NCI-H2107 (cell line): ENCODE measurements around the gene TTC31.
A peak's percentile ranks its signal among the peaks of the same experiment; 100 is the strongest.
"Not testable (repeated sequence)": the region's sequence is repeated elsewhere in the genome, so short reads cannot be mapped to it uniquely, and the experiment has no call there.

Experiments used
- DNase-seq: peaks from one replicate; lab custom pipeline; 2025; lab: John Stamatoyannopoulos, UW

TTC31 gene

DNA sequence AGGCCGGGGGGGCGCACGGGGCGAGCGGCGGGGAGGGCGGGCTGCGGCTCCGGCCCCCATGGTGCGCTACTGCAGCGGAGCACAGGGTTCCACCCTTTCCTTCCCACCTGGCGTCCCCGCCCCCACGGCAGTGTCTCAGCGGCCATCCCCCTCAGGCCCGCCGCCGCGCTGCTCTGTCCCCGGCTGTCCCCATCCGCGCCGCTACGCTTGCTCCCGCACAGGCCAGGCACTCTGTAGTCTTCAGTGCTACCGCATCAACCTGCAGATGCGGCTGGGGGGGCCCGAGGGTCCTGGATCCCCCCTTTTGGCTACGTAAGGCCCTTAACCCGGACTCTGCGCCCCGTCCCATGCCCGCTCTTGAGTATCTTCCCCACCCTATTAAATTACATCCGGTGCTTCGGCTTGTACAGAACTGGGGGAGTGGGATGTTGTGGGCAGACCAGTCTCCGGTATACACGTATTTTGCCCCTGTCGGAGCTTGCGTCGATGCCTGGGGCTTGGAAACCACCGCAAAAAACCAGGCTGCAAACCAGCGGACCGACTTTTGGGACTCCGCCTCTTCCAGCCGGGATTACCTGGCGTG lies 25.2 kb upstream of the TTC31 start:
- DNase-seq, result peak; percentile 69

DNA sequence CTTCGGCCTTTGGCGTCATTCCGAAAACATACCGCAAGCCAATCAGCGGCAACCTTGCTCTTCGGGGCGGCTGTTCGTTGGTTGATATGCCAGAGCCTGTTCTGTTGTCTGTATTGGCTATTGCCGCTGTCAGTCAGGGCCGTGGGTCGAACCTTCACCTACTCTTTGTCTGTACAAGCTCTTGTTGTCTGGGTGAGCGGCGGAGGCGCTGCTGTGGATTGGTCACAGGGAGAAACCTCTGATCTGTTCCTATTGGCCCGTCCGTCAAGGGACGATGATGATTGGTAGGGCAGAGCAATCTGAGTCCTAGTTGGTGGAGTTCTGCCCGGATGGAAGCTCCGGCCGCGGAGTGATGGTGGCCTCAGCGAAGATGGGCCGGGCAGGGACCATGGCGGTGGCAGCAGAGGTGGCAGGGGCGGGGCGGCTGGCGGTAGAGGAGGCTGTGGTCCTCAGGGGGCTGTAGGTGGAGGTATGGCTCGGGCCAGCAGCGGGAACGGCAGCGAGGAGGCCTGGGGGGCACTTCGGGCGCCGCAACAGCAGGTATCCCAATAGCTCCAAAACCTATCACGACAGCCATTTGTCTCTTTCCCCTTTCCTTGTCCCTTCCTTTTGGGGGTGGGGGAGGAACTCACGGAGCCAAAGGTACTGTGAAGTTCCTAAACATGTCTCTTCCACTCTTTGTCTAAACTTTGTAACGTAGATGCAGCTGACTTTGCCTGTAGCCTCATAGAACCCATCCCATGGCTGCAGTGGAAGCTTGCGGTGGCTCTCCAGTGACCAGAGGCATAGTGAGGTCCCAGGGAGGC lies 24.5 kb upstream of the TTC31 start, which contains the start of gene WBP1:
TSS of gene WBP1 (plus strand) at position 307 of the 806 bp plus-strand sequence. CDS start at position 472, 165 bp downstream.
- DNase-seq, result peak; percentile 95

DNA sequence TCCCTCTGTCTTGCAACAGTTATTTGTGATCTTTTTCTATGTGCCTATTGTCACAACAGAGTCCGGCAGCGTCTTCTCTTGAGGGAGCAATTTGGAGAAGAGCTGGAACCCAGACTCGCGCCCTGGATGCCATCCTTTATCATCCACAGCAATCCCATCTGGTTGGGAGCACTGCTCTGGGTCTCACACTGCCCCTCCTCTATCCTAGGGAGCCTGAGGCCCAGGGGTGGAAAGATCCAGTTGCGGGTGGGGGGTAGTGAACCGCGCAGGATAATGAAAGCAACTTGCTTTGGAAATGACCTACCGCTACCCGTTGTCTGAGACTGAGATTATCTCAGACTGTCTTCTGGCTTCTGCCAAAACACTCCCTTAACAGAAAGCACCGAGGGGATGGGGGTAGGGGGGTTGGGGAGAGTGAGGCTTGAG lies 23.9 kb upstream of the TTC31 start:
- no peak for DNase-seq

DNA sequence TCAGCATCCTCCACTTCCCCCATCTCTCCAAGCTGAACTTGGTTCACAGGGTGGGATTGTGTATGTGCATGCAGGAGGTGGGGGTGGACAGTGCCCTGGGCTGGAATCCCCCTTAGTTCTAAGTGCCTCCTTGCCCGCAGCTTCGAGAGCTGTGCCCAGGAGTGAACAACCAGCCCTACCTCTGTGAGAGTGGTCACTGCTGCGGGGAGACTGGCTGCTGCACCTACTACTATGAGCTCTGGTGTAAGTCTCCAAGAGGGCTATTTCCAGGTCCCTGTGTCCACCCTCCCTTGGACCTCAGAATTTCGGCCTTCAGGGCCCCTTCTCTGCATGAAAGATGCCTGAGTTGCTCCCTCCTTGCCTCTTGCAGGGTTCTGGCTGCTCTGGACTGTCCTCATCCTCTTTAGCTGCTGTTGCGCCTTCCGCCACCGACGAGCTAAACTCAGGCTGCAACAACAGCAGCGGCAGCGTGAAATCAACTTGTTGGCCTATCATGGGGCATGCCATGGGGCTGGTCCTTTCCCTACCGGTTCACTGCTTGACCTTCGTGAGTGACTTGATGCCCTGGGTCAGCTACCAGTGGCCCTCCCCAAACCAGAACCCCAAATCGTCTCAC lies 23.3 kb upstream of the TTC31 start:
- DNase-seq, result not testable (repeated sequence)

DNA sequence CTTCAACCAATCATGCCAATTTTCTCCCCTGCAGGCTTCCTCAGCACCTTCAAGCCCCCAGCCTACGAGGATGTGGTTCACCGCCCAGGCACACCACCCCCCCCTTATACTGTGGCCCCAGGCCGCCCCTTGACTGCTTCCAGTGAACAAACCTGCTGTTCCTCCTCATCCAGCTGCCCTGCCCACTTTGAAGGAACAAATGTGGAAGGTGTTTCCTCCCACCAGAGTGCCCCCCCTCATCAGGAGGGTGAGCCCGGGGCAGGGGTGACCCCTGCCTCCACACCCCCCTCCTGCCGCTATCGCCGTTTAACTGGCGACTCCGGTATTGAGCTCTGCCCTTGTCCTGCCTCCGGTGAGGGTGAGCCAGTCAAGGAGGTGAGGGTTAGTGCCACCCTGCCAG lies 22.7 kb upstream of the TTC31 start:
- DNase-seq, result not testable (repeated sequence)

DNA sequence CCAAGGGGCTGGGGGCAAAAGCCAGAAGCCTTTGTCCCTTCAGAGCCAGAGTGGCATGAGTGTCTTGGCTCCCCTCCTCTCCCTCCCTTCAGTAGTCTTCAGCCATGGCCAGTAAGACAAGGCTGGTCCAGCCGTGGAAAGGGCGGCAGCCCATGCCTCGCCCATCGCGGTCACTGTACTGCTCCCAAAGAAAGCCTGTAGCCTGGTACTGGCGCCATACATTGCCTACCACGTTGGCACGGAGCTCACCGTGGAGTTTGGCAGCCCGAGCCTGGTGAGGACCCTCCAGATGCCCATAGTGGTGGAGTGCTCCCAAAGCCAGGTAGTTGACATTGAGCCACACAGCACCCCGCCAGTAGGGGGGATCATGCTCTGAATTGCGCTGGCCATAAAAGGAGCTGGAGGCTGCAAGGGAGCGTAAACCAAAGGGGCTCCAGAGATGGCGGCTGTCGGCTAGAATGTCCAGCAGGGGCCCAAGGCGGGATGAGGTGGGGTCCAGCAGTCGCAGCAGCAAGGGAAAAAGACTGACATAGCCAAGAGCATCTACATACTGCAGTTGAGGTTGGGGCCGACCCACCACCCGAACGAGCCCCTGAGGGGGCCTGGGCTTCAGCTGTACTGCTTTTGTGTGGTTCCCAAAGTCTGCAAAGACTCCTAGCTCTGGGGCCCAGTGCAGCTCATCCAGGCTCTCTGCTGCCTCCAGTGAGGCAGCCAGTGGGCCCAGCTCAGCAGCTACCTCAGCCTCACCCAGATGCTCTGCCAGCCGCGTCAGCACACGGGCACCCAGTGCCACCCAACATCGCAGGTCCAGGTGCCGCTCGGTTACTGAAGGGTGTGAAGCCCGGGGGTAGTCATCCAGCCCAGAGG lies 21.5 kb upstream of the TTC31 start:
- no peak for DNase-seq

DNA sequence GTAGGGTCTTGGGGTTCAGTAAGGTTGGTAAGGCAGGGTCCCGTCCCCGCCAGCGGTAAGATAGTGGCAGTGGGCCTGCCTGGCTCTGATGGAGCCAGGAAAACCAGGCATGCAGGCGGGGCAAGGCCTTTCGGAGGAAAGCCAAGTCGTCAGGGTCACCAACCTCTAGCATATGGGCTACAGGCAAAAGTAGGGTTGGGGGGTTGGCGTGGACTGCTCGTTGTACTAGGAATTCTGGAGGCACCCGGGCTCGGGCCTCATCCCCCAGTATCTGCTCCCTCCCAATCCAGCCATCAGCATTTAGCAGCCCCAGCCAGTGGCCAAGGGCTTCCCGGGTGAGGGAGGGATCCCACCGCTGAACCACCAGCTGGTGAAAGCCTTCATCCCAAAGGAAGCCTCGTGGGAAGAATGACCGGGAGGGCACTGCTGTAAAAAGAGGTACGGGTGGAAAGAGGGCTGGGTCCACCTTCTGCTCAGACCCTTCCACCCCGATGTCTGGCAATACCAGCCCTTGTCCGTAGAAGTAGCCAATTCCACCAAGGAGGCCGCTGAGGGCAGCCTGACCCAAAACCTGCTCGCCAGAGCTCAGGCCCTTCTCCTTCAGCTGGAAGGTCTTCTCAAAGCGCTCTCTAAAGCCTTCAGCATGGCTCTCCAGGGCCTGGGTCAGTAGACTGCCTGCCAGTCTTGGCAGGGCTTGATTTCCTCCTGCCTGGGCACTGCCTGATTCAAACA lies 20.7 kb upstream of the TTC31 start:
- no peak for DNase-seq

DNA sequence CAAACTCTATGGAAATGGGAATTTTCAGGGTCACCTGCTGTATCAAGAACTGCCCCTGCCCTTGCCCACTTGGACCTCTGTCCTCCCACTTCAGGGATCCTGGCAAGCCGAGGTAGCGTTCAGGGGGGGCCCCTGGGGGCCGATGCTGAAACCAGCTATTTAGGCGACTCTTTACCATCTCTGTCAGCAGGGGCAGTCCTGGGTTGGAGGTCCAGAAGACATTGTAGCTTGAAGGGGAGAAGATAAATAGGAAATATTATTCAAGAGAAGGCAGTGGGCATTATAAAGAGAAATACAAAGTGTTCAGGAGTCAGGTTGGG lies 20.1 kb upstream of the TTC31 start:
- no peak for DNase-seq

DNA sequence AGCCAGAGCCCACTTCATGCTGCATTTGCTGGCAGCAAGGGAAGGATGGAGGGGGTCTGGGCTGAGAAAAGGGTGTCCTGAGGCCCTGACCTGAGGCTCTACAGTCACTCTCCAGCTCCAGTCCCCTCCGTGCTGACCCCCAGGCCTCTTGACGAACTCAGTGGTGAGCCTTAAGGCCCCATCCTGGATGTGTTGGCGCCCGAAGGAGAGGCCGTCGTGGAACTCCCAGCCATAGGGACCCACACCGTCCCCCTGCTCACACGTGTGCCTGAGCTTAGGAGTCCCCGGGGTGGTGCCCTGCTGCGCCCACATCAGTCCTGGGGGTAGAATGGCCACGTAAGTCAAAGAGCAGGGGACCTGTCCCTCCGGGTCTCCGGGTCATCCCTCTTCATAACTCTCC lies 18.5 kb upstream of the TTC31 start:
- no peak for DNase-seq

DNA sequence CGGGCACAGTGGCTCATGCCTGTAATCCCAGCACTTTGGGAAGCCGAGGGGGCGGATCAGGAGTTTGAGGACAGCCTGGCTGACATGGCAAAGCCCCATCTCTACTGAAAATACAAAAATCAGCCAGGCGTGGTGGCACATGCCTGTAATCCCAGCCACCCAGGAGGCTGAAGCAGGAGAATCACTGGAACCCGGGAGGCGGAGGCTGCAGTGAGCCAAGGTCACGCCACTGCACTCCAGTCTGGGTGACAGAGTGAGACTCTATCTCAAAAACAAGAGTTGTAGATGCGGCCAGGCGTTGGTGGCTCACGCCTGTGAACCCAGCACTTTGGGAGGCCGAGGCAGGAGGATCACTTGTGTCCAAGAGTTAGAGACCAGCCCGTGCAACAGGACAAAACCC lies 12.1 kb upstream of the TTC31 start:
- not testable (repeated sequence) for DNase-seq

DNA sequence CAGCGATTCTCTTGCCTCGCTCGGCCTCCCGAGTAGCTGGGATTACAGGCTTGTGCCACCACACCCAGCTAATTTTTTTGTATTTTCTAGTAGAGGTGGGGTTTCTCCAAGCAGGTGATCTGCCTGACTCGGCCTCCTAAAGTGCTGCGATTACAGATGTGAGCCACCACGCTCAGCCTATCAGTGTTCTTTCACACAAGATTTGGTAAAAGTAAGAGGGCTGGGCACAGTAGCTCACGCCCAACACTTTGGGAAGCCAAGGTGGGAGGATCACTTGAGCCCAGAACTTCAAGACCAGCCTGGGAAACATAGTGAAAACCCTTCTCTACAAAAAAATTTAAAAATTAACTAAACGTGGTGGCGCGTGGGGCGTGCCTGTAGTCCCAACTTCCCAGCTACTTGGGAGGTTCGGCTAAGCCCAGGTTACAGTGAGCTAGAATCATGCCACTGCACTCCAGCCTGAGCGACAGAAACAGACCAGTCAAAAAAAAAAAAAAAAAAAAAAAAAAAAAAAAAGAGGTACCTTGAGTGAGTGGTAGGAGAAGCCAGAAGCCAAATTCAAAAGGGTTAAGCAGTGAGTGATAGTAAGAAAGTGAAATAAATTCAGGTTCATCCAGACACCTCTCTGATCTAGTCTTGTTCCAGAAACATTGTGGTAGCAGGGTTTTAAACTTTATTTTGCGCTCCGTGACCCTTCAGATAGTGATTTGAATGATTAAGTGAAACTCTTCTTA lies 11.4 kb upstream of the TTC31 start:
- DNase-seq, result no peak

DNA sequence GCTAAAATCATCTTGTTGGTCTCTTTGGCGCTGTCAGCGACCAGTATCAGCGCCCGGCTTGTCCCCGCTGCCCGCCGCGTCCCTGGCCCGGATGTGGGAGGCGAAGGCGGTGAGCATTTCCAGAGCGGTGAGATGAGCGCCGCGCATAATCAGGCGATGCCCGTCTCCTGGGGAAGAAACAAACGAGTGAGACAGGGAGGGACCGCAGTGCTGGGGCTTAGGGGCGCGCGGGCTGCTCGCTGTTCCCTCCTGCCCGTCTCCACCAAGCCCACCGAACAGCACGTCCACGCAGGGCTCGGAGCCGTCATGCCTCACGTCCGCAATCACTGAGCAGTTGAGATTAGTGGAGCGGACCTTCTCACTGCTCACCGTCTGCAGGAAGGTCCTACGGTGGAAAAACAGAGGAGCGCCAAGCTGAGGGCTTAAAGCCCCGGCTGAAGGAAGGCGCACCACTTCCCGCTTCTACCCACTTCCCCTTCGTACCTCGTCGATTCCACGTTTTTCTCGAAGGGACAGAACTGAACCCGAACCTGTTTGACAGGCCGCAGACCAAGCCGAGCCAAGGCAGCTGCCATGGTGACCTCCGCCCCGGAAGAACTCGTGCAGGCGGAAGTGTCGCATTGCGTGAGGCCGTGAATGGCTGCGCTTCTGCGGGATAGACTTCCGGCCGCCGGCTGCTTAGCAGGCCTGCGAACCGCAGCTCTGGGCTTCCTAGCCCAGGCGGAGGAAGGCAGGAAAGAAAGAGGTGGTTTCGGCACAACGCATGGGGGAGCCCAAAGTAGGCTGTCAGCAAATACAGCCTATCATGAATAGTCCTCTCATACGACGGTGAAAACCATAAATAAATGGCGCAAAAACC lies 10.6 kb upstream of the TTC31 start, which contains the start of gene MRPL53:
TSS of gene MRPL53 (minus strand) at position 595 of the 859 bp plus-strand sequence. CDS start at position 575, 20 bp downstream.
- DNase-seq, result peak; percentile 89

DNA sequence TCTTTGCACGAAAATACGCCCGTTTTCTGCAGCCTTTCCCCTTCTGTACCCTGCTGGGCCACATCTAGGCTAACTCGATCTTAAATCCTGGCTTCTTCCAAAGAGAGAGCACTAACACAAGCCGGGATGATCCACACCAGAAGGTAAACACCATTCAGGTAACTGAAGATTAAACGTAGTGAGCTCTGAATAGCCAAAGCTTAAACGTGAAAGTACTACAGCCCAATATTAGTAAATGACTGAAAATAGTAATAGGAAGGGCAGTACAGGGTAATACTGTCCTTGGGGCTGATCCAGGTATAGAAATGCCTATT lies 10.0 kb upstream of the TTC31 start:
- DNase-seq, result no peak

DNA sequence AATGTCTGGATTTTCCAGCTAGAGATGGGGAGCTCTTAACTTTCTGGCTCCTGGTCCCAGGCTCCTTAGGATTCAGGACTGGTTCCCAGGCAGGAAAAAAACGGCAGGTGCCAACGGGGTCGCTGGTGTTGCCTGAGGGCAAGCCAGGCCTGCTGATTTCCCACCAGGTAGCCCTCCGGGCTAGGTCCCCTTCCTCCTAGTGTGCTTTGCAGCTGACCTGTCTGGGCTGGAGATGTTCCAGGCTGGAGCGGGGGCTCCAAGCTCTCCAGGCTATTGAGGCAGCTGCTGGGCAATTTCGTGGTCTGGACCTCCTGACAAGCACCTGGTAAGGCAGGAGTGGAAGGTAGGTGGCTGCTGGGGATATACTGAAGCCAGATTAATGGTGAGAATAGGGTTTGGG lies 8.4 kb upstream of the TTC31 start:
- DNase-seq, result no peak

DNA sequence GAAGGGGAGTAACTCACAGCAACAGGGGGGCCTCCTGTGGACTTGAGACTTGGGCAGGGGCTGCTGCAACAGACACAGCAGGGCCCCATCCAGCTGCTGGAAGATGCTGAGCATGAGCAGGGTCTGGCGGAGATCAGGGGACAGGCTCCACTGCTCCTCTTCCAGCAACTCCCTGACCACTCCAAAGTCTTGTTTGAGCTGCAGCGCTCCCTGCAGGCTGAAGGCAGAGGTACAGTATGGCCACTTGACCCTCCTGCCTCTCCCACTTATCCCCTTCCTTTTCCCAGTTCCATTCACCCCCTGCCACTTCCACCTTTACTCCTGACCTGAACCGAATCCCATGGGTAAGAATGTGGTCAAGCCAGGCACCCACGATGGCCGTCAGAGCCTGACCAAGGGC lies 8.0 kb upstream of the TTC31 start:
- DNase-seq, result no peak

DNA sequence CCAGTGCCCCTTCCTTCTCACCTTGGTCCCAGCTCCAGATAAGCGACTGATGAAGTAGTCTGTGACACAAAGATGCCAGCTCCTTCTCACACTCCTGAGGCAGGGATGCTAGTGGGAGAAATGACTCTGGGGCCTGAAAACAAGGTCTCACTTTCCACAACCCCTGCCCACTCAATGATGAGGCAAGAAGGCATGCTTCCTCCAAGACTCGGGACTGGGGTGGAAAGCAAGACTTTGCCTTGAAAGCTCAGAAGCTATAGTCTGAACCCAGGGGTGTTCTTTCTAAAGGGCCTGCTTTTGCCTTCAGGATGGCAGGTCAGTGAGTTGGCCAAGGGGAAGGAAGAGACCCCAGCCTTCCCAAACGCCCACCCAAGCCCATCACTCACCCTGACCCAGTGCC lies 1.4 kb upstream of the TTC31 start:
- DNase-seq, result no peak

DNA sequence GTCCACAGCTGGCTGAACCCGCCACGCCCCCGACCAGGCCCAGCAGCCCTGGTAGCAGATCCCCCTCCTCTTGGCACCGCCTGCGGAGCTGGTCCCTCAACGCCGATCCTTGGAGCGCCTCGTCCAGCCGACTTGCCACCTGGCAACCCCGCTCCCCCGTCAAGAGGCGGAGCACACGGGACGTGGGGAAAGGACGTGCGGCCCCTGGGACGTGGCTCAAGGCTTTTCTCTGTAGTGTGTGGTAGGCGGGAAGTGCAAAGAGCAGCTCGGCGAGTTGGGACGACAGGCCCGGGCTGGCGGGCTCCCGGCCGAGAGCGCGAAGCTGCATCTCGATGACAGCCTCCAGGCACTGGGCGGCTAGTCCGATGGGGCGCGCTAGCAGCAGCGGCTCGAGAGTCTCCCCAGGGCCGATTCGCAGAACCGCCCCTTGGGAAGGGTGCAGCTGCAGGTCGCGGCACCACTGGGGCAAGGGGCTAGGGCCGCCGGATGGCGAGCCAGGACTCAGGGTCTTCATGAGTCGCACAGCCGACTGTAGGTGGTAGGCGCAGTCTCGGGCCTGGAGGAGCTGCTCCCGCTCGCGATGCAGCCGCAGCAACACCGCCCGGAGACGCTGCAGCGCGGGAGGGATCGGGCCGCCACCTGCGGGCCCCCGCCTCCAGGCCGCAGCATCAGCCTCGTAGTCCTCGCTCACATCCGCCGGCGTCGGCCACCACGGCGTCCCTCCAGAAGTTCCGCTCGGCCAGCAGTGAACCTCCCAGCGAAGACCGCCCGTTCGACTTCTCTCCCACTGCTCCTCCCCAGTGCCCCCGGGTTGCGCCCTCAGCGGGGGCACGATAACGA lies 700 bp upstream of the TTC31 start:
- DNase-seq, result no peak

DNA sequence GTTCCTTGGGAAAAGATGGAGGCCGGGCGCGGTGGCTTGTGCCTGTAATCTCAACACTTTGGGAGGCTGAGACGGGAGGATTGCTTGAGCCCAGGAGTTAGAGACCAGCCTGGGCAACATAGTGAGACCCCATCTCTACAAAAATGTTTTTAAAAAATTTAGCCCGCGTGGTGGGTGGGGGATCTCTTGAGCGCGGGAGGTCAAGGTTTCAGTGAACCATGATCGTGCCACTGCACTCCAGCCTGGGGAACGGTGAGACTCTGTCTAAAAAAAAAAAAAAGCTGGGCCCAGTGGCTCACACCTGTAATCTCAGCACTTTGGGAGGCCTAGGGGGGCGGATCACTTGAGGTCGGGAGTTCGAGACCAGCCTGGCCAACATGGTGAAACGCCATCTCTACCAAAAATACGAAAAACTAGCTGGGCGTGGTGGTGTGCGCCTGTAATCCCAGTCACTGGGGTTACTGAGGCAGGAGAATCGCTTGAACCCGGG lies 839 bp downstream of the TTC31 start:
- DNase-seq, result not testable (repeated sequence)

DNA sequence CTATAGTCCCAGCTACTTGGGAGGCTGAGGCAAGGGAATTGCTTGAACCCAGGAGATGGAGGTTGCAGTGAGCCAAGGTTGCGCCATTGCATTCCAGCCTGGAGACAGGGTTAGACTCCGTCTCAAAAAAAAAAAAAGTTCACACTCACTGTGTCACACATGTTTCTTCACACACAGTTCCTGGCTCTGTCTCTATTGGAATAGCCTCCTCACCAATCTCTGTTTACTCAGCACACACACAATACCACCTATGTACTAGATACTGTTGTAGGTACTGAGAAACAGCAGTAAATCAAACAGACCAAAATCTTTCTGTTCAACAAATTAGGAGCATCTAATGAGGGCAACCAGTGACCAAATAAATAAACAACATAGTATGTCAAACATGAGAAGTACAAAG lies 3.3 kb downstream of the TTC31 start:
- no peak for DNase-seq
